ENCODE measurements around the gene HTT.
"Not testable (repeated sequence)": the region's sequence is repeated elsewhere in the genome, so short reads cannot be mapped to it uniquely, and the experiment has no call there.

HTT gene

GRCh38 chr4:3077796-3078195 is 3.3 kb downstream of the HTT start:
- in situ Hi-C loops (cut with HindIII; ENCODE audit: low sequenced_read_pairs) = no loop called here

DNA sequence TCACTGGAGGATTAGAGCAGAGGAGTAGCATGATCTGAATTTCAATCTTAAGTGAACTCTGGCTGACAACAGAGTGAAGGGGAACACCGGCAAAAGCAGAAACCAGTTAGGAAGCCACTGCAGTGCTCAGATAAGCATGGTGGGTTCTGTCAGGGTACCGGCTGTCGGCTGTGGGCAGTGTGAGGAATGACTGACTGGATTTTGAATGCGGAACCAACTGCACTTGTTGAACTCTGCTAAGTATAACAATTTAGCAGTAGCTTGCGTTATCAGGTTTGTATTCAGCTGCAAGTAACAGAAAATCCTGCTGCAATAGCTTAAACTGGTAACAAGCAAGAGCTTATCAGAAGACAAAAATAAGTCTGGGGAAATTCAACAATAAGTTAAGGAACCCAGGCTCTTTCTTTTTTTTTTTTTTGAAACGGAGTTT is 5.2 kb downstream of the HTT start:
- in situ Hi-C loops (cut with HindIII; ENCODE audit: low sequenced_read_pairs) = no loop called here

- in situ Hi-C loops (cut with HindIII; ENCODE audit: low sequenced_read_pairs) = no loop called here
These were observed 8.5 kb downstream of the HTT start for GRCh38 chr4:3082925-3083515.

GRCh38 chr4:3083732-3084131 is 9.3 kb downstream of the HTT start:
- in situ Hi-C loops (cut with HindIII; ENCODE audit: low sequenced_read_pairs) = no loop called here

DNA sequence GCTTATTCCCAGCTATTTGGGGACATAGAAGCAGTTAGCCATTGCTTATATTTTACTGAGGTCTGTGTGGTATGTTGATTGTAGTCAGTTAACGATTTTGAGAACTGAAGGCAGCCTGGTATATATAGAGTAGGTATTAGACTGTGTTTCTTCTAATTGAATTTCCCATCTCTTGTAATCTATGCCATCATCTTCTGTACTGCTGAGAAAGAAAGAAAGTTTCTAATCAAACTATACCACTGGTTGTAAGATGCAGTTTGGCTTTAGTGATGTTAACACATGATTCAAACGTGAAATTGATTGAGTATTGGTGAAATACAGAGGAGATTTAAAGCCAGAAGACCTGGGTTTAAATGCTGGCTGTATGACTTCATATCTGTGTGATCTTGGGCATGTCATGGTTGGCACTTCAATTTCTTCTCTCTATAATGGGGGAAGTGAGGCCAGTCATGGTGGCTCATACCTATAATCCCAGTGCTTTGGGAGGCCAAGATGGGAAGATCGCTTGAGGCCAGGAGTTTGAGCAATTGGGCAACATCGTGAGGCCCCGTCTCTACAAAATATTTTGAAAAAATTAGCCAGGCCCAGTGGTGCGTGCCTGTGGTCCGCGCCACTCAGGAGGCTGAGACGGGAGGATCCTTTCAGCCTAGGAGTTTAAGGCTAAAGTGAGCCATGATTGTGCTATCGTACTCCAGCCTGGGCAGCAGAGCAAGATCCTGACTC is 11.6 kb downstream of the HTT start:
- in situ Hi-C loops (cut with HindIII; ENCODE audit: low sequenced_read_pairs) = no loop called here

GRCh38 chr4:3087115-3087797 is 12.8 kb downstream of the HTT start:
- in situ Hi-C loops (cut with HindIII; ENCODE audit: low sequenced_read_pairs) = no loop called here

DNA sequence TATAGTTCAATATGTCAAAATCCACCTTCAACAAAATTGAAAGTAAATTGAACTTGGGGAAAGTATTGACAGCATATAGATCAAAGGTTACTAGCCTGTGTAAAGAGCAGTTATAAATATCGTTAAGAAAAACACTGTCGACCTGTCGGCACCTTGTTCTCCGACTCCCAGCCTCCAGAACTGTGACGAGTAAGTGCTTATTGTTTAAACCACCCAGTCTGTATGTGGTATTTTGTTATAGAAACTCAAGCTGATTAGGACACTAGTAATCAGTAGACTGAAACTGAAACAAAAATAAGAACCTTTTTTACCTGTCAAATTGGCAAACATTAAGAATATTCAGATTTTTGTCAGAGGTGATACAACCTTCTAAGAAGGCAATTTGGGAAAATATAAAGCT is 17.0 kb downstream of the HTT start:
- in situ Hi-C loops (cut with HindIII; ENCODE audit: low sequenced_read_pairs) = no loop called here

GRCh38 chr4:3094701-3095100 is 20.2 kb downstream of the HTT start:
- in situ Hi-C loops (cut with HindIII; ENCODE audit: low sequenced_read_pairs) = not testable (repeated sequence)

GRCh38 chr4:3096202-3096601 is 21.7 kb downstream of the HTT start:
- in situ Hi-C loops (cut with HindIII; ENCODE audit: low sequenced_read_pairs) = no loop called here

GRCh38 chr4:3098346-3098745 is 23.9 kb downstream of the HTT start:
- in situ Hi-C loops (cut with HindIII; ENCODE audit: low sequenced_read_pairs) = no loop called here

- in situ Hi-C loops (cut with HindIII; ENCODE audit: low sequenced_read_pairs) = no loop called here
These were observed 32.1 kb downstream of the HTT start for GRCh38 chr4:3106339-3107186.

DNA sequence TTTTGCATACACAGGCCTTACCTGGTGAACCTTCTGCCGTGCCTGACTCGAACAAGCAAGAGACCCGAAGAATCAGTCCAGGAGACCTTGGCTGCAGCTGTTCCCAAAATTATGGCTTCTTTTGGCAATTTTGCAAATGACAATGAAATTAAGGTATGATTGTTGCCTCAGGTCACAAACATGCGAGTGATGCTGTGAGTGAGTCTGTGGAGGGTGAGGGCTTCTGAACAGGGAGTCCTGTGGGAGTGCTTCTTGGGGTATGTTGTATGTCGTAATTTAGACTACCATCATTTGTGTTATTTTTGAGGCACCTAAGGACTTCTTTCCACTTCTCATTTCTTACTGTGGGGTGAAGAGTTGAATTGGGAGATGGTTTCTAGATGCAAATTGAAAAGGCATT is 32.8 kb downstream of the HTT start:
- in situ Hi-C loops (cut with HindIII; ENCODE audit: low sequenced_read_pairs) = no loop called here

DNA sequence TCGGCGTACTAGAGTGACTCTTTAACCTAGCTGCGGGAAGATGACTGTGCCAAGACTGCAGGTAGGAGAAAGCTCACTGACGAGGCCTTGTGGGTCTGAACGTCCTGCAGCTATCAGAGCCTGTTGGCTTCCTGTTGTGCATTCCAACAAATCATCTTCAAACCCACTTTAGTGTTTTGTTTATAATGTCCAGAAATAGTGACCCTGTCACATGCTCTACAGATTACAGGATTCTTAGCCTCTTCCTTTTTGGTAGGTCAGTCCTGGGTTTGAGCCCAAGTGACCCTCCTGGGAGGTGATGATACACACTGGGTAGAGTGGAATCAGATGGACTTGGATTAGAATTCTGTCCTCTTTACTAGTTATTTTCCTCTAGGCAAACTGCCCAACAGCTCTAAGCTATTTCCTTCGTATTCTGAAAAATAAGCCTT is 33.2 kb downstream of the HTT start:
- in situ Hi-C loops (cut with HindIII; ENCODE audit: low sequenced_read_pairs) = no loop called here

- in situ Hi-C loops (cut with HindIII; ENCODE audit: low sequenced_read_pairs) = no loop called here
These were observed 33.7 kb downstream of the HTT start for GRCh38 chr4:3108211-3108610.

DNA sequence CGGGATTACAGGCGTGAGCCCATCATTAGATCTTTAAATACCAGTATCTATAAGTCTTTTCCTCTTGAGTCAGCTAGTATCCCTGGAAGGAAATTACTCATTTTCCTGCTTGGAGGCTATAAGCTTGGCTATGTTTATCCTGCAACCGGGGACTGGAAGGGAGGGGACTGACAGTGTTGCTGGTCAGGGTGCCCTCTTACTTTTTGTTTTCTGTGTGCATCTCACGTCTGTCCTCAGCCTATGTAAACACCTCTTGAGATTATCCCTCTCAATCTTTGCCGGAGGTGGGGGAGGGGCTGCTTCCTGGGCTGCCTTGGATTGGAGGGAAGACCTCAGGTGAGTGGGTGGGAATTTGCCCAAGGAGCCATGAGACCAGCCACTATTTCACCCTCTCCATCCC is 37.0 kb downstream of the HTT start:
- in situ Hi-C loops (cut with HindIII; ENCODE audit: low sequenced_read_pairs) = no loop called here

- in situ Hi-C loops (cut with HindIII; ENCODE audit: low sequenced_read_pairs) = no loop called here
These were observed 37.7 kb downstream of the HTT start for GRCh38 chr4:3112201-3112600.

- in situ Hi-C loops (cut with HindIII; ENCODE audit: low sequenced_read_pairs) = no loop called here
These were observed 38.4 kb downstream of the HTT start for GRCh38 chr4:3112609-3113469.

GRCh38 chr4:3114377-3114776 is 39.9 kb downstream of the HTT start:
- in situ Hi-C loops (cut with HindIII; ENCODE audit: low sequenced_read_pairs) = no loop called here

- in situ Hi-C loops (cut with HindIII; ENCODE audit: low sequenced_read_pairs) = no loop called here
These were observed 41.3 kb downstream of the HTT start for GRCh38 chr4:3115637-3116270.

GRCh38 chr4:3116955-3117354 is 42.5 kb downstream of the HTT start:
- in situ Hi-C loops (cut with HindIII; ENCODE audit: low sequenced_read_pairs) = no loop called here

Data from endothelial cell of hepatic sinusoid (primary cell).